NCI-H2029 (cell line): Measurements from ENCODE around the gene IL1R2.

ENCODE experiments used
- DNase-seq: peaks from one replicate; lab custom pipeline; 2025; lab: John Stamatoyannopoulos, UW

IL1R2 gene

DNA sequence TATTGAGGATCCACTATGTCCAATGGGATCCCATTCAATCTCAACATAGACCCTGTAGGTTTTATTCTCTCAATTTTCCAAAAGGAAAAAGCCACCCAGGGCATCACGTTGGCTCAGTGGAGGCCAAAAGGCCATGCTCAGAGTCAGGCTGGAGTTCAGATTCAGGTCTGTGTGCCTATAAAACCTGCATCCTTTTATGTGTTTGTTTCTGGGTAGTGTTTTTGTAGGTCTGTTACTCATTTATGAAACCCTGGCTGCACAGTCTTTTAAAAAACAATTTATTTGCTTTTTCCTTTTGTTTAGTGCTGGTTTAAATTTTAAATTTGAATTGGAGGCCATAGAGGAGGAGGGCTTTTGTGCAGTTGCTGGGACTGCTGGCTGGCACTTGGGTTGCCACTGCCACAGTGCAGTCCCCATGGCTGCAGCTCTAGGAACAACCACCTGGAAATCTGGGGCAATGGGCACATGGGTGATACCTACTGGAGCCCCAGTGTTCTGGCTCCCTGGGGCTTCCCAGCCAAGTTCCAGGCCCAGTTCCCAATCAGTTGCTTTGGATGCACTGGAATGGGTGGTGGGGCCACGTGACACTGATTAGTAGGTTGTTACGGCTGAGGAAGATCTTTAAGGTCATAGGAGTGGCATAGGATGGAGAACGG, 31.3 kb downstream of the IL1R2 start:
- DNase-seq = no peak

DNA sequence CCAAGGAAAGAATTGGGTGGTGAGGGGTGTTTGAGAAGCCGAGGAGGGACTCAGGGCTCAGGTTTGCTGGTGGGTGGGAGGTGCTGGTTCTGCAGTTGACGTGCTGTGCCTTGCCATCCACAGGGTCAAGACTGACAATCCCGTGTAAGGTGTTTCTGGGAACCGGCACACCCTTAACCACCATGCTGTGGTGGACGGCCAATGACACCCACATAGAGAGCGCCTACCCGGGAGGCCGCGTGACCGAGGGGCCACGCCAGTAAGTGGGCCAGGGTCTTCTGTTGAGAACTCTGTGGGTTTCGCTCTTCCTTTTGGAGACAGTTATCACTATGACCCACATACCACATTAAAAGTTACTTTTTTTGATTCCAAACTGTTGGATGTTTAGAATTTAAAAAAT, 32.6 kb downstream of the IL1R2 start:
- DNase-seq = no peak

DNA sequence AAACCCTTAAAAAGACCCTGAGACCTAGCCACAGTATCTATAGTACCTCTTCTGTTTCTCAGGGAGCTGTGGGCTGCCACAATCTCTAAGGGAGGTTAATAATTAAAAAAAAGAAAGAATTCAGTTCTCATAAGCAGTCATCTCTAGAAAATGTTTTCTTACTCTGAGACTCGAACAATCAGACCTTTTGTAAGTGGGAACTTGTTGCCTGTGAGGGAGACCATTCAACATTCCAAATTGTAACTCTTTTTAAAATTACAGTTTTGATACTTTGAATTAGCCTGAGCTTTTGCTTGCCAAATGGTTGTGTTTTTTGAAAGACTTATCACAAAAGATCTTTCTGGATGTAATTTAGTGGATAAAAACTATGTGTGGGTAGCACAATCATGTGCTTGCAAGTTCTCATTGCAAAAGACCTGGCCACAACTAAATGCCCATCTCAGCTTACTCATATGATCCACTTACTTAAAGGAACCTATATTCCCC, 33.3 kb downstream of the IL1R2 start:
- DNase-seq = no peak

DNA sequence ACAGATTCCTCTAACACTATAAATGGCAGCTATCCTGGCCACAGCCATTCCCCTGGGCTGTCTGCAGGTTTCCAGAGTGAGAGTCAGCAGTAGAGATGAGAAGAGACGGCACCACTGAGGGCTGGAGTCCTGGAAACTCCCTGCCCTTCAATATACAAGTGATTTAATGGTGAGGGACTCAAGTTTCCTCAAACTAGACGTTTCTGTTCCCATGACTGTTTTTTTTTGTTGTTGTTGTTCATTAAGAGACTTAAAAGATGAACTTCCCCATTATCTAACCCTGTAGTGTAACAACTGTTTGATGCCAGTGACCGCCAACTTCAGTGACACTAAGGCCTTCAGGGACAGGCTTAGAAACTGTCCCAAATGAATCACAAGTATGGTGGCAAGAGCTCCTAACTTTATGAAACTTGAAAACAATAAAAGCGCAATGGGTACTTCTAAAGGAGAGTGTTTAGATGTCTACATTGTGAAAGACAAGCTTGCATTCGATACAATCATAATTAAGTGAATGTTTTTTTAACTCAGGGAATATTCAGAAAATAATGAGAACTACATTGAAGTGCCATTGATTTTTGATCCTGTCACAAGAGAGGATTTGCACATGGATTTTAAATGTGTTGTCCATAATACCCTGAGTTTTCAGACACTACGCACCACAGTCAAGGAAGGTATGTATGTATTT, 34.0 kb downstream of the IL1R2 start:
- DNase-seq = no peak

DNA sequence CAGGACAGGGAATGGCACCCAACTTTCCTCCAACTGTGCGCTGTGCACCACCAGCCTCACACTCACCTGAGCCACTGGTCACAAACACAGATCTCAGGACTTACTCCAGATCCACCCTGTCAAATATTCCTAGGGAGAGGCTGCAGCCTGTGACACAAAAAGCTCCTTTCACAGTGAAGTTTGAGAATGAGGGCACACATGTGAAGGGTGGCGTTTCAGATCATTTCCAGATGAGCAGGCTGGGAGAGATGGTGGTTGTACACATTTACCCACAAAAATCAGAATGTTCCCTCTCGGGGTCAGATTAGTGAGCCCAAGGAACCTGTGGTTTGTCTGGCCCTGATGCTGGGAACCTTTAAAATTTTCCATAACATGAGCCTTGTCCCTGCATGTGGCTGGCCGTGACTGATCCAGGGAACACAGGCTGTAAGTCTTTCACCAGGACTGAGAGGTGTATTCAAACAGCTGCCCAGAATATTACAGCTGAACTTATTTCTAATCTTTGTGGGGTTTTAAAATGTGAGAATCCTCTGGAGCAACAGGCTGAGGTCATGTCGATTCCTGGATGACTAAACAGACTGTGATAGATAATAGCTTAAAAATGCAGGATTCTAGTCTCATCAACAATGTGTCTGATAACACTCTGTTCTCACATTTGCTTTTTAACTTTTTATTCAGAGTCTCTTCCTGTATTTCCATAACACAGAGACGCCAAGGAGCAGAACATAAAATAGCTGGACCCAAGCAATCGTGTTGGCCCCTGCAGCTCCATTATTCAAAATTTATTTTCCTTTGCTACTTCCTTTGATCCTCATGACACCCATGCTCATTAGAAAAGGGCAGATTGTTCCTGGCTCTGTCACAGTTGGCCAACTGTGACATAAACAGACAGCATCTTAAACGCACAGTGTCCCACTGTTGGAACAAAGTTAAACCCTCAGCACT, 35.5 kb downstream of the IL1R2 start:
- no peak for DNase-seq

DNA sequence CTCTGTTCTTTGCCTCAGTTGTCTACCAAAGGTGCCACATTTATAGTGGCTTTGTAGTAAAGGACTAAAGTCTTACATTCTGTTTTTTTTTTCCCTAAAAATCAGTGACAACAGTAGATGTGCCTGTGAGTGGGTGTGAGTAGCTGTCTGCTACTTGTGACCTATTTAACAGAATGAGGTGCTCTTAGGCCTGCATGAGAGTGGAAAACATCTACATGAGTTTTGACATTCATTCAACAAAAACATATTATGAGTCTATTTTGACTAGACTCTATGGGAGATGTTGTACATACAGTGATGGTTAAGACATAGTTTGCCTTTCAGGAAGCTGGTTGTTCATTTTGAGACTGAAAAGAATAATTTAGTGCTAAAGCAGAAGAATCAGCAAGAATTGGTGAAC, 36.7 kb downstream of the IL1R2 start:
- DNase-seq = no peak

DNA sequence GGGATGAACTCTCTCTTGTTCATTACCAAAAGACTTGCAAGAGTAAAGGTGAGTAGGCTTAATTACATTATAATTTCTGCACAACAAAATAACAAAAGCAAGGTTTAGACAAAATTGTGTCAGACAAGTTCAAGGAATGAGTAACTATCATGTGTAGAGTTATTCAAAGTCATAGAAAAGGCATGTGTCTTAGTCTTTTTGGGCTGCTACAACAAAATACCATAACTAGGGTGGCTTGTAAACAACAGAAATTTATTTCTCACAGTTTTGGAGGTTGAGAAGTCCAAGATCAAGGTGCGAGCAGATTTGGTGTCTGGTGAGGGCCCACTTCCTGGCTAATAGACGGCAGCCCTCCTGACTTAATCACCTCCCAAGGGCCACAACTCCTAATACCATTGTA, 37.6 kb downstream of the IL1R2 start:
- no peak for DNase-seq

DNA sequence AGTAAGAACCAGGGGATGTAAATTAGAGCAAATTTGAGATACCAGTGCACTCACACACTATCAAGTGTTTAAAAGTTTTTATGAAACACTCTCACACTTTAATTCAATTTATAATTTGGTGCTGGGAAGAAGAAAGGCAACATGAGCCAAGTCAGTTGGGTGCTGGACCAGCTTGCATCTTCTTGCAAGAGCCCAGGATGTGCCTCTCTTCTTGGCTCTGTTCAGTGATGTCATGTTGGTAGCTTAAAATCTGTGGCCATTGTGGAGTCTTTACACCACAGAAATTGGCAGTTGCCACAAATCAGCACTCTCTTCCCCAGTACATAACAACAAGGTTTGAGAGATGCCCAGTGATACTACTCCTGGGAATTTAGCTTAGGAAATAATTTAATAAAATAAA, 38.2 kb downstream of the IL1R2 start:
- DNase-seq = no peak

DNA sequence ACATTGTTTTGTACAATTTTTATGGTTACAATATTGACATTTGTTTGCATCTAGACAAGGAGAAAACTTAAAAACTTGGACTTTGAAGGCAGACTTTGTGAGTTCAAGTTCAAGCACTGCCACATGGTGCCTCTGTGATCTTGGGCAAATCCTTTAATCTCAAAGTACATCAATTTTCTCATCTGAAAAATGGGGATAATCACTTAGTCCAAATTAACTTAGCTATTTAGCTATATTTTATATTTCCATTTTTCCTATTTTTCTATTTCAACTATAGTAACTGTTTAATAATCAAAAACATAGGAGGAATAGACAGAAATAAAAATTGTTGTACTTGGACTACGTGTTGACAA, 38.7 kb downstream of the IL1R2 start:
- no peak for DNase-seq

DNA sequence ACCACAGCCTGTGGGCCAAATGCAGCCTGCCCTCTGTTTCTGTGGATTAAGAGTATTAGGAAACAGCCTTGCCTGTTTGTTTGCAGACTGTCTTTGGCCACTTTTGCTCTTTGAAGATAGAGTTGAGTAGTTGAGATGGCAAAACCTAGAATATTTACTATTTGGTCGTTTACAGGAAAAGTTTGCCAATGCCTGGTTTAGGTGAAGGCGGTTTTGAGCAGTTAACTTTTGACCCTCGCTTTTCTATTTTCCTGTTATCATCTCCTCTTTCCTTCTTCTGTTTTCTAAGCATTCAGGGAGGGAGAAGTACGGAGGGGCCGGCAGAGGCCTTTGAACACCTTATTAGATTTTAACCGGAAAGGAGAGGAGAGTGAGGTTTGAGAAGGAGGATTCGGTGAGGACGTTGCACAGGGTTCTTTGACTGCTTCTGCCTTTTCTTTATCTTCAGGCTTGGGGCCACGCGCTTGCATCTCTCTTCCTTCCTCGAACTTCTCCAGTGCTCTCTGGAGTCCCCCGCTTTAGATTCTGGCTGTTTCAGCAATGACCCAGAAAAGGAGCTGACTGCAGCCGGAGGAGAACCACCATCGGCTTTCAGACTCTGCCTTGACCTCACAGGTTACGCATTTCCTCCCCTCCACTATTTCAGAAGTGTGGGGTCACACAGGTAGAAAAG, 39.2 kb downstream of the IL1R2 start:
- DNase-seq = no peak

DNA sequence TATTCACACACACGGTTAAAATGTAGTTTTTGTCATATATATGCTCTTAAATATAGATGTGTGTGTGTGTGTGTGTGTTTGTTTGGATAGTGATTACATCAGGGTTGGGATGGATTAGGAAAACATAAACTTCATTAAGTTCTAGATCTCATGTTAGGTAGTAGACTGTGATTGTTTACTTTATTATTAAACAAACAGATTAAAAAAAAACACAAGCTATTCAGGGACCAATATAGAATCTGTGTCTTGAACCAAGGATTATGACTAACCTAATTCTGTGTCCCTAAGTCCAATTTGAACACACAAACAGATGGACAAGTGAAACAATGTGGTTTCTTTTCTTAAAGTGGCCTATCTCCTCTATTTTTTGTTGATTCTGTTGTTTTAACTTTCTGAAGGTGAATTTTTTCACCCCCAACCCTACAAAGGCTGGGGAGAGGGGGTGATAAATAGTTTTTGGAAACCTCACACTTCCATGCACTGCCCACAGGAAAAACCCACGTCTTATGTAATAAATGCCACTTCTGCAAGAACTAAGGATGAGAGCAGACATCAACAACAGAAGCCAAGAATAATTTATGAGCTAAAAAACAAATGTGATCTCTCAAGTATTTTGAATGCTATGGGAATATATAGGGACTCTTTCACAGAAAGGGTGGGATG, 40.7 kb downstream of the IL1R2 start:
- DNase-seq = no peak

DNA sequence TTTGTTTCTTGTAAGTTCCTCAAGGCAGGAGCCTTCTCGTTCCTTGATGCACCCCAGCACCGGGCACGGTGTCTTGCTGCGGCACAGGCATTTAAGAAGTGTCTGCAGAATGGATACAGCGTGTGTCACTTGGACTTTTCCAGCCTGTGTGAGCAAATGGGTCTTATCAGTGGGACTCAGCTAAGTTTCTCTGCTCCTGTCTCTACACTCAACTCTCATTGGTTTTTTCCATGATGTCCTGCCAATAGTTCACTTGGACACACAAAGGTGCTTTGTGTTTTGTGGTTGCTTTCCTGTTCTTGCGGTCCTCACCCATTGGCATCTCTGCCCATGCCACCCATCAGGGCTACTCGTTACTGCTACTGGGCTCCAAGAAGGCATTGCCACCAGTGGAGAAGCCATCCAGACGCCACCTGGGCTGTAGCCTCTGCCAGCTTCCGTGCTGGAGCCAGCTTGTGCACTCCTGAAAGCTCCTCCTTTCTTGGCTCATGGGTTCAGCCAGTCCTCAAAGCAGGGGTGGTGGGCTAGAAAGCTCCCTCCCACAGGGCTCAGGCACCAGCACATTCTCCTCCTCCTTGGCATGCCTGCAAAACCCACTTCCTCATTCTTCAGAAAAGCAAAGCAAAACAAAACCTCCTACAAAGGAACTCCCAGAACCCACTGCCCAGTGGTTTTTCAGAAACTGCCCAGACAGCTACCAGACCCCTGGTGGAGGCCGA, 41.4 kb downstream of the IL1R2 start:
- DNase-seq = peak; percentile 5

DNA sequence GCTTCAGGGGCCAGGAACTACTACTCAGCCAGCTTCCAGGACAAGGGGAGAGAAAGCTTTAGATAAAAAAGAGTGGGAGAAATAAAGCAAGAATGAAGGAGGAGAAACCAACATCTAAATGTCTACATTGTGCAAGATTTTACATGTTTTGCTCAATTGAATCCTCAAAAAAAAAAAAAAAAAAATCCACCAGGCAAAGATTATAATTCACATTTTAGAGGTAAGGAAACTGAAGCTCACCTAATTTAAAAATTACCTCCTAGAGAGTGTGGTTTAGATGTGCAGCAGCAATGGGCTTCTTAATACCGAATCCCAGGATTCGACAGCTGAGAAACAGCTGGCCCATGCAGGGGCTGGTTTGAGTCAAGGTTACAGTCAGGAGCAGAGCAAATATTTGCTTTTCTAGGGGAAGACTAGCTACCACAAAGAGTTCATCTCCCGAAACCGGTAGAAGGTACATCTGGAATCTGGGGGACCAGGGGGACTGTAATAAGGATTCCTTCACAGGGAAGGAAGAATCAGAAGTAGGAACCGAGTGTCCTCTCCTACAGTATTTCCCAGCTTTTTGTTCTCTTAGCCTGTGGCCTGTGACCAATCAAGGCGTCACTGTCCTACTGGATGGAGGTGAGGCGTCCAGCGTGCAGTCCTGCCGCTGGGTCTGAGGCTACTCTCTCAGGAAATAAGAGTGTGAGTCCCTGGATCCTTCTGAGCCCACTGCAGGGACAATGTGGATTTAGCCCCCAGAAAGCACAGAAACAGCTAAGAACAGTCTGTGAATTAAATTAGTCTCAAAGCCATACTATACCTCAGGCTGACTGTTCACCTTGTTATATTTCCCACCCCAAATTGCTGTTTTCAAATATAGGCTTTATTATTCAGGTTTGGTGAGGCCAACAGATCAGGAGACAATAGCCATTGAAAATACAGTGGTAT, 42.3 kb downstream of the IL1R2 start:
- no peak for DNase-seq

DNA sequence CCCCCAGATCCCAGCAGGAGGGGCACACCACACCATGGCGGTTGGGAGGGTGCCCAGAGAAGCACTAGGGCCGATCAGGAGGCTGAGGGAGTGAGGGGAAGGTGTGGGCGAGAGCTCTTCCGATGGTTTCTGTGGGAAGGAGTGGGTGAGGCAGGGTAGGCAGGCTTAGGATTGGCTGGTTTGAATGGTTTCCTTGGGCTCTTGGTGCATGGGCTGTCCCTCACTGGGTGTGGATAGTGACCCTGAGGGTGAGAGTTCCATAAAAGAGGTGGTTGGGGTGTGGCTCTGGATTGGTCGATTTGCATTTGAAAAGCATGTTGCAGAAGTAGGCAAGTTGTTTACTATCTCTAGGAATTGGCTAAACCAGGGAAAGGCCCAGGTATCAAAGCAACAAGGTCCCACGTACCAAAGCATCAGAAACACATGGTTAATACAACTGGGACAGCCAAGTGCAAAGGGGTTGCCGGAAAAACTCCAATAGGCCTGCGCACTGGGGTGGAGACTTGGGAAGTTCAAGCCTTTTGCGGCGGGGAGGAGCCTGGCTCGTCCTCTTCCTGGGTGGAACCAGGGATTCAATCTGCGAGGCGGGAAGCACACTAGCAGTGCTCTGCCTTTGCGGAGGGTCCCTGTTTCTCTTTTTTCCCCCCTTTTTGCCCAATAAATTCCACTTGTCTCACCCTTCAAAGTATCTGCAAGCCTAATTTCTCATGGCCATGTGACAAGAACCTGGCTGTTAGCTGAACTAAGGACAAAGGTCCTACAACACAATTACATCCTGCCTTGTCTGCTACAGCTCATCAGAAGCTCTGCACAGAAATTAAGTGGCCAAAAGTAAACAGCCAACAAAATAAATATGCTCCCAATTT, 43.2 kb downstream of the IL1R2 start:
- DNase-seq = no peak

DNA sequence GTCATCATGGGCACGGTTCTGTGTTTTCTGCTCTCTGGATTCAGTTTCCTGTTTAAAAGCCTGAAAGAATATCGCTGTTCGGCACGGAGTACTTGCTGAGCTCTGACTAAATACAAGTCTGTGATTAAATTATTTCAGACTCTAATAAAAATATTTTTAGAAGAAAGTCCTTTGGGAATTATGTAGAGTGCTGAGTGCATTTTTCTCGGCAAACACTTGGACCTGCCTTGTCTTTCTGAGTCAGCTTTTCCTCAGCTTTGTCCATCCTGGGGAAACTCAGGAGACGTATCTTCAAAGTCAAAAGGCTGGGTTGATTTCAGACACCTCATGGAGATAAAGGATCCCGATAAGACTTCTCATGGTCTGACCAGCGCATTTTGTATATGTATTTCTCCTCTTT, 45.9 kb downstream of the IL1R2 start:
- DNase-seq = no peak

DNA sequence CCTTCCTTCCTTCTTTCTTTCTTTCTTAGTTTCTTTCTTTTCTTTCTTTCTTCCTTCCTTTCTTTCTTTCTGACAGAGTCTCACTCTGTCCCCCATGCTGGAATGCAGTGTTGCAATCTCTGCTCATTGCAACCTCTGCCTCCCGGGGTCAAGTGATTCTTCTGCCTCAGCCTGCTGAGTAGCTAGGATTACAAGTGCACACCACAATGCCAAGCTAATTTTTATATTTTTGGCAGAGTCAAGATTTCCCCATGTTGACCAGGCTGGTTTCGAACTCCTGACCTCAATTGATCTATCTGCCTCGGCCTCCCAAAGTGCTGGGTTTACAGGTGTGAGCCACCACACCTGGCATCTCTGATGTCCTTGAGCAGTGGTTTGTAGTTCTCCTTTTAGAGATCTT, 48.5 kb downstream of the IL1R2 start:
- no peak for DNase-seq

DNA sequence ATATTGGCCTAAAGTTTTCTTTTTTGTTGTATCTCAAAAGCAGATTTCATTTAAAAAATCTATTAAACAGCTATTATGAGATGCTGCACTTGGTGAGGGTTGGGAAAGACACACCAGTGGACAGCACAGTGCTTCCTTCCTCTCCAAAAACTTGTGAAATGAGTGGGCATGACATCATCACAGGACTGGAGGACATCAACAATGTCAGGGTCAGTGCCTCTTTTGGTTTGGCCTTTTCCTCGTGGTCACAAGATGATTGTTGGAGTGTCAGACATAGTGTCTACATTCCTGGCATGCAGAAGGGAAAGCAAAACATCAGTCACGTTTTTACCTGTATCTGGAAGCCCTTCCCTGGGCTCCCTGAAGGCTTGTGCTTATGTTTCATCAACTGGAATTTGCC, 49.6 kb downstream of the IL1R2 start:
- DNase-seq = no peak

DNA sequence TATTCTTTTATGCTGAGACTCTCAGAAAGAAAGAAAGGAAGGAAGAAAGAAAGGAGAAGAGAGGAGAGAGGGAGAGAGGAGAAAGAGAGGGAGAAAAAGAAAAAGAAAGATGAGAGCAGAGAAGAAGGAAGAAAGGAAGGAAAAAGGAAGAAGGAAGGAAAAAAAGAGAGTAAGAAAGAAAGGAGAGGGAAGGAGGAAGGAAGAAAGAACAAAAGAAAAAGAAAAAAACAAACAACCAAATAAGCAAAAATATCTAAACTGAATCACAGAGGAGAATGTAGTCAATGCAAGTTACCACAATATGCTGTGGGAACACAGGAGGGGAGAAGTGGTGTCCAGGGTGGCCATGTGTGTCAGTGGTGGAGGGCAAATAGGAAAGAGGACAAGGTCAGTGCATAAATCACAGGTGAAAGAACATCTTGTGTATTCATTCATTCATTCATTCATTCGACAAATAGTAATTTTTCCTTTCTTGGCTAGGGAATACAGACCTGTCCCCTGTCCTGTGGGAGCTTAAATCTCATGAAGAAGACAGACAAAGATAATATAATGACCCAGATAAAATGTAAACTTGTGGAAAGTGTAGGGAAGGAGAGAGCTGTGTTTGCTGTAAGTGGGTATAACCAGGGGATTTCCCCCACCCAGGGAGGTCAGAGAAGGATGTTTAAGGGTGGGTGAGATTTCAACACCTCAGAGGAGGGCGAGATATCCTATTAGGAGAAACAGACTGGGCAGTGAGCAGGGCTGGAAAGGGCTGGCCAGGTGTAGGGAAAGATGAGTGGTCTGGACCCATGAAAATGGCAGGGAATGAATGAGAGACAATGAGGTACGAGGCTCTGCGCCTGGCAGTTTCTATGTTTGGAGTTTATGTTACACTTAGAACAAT, 50.7 kb downstream of the IL1R2 start:
- no peak for DNase-seq
